Upper lobe of left lung (tissue), 4 donors: ENCODE measurements around the gene GORASP1.

Source experiments
- CTCF ChIP-seq, 6 experiments: fragments of 450-650 bp in 4 of 6; fragments of 200-600 bp in 2 of 6; sonication (generic) in 2 of 6; IDR thresholded peaks; one replicate each; pipeline ENCODE4 v1.5.1; 2016 to 2019; ENCODE audit warnings: antibody characterized with exemption in 6 of 6
- POLR2A ChIP-seq, 4 donors: fragments of 450-650 bp; IDR thresholded peaks; one replicate each; pipeline ENCODE4 v1.5.1; 2016 to 2017; ENCODE audit warnings: antibody characterized with exemption in 4 of 4, mild to moderate bottlenecking in 2 of 4
- POLR2AphosphoS5 ChIP-seq, 2 donors: sonication (generic); formaldehyde crosslinking; IDR thresholded peaks; one replicate each; pipeline ENCODE4 v1.5.1; 2017; ENCODE audit warnings: antibody characterized with exemption in 2 of 2

GRCh38 chr3:39144095-39144747, 36.8 kb upstream of the GORASP1 start:
- no peak for TF ChIP-seq CTCF (IDR thresholded peaks at IDR 0.05)
- no peak for TF ChIP-seq POLR2A (IDR thresholded peaks at IDR 0.05)
- TF ChIP-seq POLR2AphosphoS5 (IDR thresholded peaks at IDR 0.05): peak in 1 of 2 donors; percentile 9
